Neutrophil (primary cell): ENCODE results near the gene LBH.

Experiments
- H3K27ac ChIP-seq: fragments of 200-600 bp; sonication (generic); 2 replicates; pipeline ENCODE4 v1.5.1; 2016; ENCODE audit warnings: mild to moderate bottlenecking, moderate library complexity
- H3K27me3 ChIP-seq: fragments of 200-600 bp; sonication (generic); 2 replicates; pipeline ENCODE4 v1.6.0; 2016; ENCODE audit warnings: mild to moderate bottlenecking
- H3K36me3 ChIP-seq: fragments of 200-600 bp; sonication (generic); 2 replicates; pipeline ENCODE4 v1.5.1; 2017
- H3K4me1 ChIP-seq, 2 experiments: fragments of 200-600 bp in 1 of 2; sonication (generic) in 1 of 2; 1 replicate in 1 of 2; 2 replicates in 1 of 2; pipeline versions ENCODE4 v1.5.1 to v1.6.1; 2013 to 2016; ENCODE audit warnings: low read depth in 1 of 2, low read length in 1 of 2, mild to moderate bottlenecking in 1 of 2, moderate library complexity in 1 of 2; ENCODE audit not compliant: control insufficient read depth in 1 of 2, insufficient read depth in 1 of 2
- H3K4me3 ChIP-seq, 2 experiments: fragments of 200-600 bp in 1 of 2; sonication (generic) in 1 of 2; 1 replicate in 1 of 2; 2 replicates in 1 of 2; pipeline ENCODE4 v1.5.1; 2013 to 2016; ENCODE audit warnings: low read depth in 1 of 2, low read length in 1 of 2, mild to moderate bottlenecking in 1 of 2, moderate library complexity in 1 of 2
- H3K9me3 ChIP-seq: fragments of 200-600 bp; sonication (generic); 2 replicates; pipeline ENCODE4 v1.5.1; 2016
- TF ChIP-seq, protein P1 (sequence below): fragments of 200-600 bp; sonication (generic); IDR thresholded peaks from 2 replicates; pipeline ENCODE4 v1.5.1; 2016; ENCODE audit warnings: antibody characterized with exemption

LBH gene

DNA sequence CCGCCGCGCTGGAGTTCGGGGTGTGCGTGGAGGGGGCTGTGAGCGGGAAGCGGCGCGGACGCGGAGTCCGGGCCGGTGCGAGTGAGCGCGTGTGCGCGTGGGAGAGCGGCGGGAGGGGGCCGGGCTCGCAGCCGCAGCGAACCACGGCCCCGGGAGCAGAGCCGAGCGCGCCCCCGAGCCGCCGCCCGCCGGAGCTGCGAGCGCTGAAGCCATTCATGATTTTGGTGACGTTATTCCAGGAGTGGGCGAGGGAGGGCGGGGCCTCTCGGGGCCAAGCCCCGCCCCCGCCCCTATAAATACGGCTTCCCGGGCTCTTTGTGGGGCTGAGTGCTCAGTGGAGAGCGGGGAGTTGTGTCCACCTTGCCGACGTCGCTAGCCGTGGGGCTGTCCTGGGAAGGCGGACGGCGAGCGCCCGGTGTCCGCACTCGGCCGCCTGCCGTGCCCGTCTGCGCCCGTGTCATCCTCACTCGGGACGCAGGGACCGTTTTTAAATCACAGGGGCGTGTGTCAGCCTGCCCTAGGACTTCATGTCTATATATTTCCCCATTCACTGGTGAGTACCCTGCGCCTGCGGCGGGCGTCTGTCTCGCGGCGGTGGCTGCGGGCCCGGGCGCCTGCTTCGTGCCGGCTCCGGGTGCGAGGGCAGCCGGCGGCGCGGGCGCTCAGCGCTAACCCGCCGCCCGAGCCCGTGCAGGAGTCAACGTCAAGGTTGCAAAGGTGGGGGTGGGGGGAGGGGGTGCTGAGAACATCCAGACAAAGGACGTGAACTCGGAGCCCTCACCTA is at the start of gene LBH:
Gene LBH (plus strand): TSS at position 323 of the 784 bp plus-strand sequence. CDS start 205 bp downstream, at position 528.
- peaks cover 15 to 22% of the 10 kb centered on the region in 2 experiments for H3K4me1 ChIP-seq

DNA sequence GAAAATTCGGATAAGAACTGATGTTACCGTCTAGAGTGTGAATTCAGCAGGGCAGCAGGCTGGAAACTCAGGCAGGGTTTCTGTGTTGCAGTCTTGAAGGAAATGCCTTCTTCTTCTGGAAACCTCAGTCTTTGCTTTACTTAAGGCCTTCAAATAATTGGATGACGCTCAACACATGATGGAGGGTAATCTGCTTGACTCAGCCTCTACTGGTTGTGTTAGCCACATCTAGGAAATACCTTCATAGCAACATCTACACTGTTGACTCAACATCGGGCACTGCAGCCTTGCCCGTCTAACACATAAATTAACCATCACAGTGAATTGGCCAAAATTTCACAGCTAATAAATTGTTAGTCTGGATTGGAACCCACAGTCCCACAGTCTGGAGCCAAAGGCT is 47.3 kb upstream of the LBH start:
- Histone ChIP-seq H3K27me3 (no peaks in the 10 kb centered on the region), H3K4me3 (no peak overlapping the region), H3K36me3 (no peaks in the 10 kb centered on the region), H3K4me1 (peaks cover 11 to 20% of the 10 kb centered on the region in 2 experiments), H3K9me3 (no peaks in the 10 kb centered on the region), H3K27ac (no peak overlapping the region)
- TF ChIP-seq, protein P1, sequence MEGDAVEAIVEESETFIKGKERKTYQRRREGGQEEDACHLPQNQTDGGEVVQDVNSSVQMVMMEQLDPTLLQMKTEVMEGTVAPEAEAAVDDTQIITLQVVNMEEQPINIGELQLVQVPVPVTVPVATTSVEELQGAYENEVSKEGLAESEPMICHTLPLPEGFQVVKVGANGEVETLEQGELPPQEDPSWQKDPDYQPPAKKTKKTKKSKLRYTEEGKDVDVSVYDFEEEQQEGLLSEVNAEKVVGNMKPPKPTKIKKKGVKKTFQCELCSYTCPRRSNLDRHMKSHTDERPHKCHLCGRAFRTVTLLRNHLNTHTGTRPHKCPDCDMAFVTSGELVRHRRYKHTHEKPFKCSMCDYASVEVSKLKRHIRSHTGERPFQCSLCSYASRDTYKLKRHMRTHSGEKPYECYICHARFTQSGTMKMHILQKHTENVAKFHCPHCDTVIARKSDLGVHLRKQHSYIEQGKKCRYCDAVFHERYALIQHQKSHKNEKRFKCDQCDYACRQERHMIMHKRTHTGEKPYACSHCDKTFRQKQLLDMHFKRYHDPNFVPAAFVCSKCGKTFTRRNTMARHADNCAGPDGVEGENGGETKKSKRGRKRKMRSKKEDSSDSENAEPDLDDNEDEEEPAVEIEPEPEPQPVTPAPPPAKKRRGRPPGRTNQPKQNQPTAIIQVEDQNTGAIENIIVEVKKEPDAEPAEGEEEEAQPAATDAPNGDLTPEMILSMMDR = no peak

More for the DNA sequence above, at the start of gene LBH:
- no peaks in the 10 kb centered on the region for H3K9me3 ChIP-seq
- H3K27ac ChIP-seq = peak within 1 kb of the TSS; percentile 39
- H3K4me3 ChIP-seq = peak within 1 kb of the TSS; percentile 72 to 93
- H3K36me3 ChIP-seq = no peaks in the 10 kb centered on the region
- TF ChIP-seq, protein P1 = no peak
- H3K27me3 ChIP-seq = peaks cover 68% of the 10 kb centered on the region

DNA sequence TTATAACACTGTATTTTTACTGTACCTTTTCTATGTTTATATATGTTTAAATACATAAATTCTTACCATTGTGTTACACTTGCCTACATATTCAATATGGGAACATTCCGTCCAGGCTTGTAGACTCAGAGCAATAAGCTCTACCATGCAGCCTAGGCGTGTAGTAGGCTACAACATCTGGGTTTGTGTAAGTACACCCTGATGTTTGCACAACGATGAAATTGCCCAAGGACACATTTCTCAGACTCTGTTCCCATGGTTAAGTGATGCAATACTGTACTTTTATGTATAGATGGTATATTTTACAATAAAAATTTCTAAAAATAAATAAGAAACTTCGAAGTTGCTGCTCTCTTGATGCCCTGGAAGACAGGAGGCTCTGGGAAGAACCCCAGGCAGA is 46.2 kb upstream of the LBH start:
- TF ChIP-seq, protein P1 = no peak
- Histone ChIP-seq H3K9me3 (no peaks in the 10 kb centered on the region), H3K27ac (peak overlapping the region; percentile 13)

DNA sequence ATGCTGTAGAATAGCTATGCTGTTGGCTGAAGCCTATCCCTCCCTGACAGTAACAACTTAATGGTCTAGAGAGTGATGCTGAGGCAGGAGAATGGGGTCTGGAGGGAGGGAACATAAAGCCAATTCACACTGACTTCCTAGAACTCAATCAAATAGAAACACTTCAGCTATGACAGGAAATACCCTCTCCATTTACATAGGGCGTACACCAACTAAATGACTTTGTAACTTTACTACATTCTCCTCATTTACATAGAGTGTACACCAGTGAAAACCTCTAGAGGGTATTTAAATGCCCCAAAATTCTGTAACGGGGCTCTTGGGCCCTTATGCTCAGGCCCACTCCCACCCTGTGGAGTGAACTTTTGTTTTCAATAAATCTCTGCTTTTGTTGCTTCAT is 43.0 kb upstream of the LBH start:
- Histone ChIP-seq H3K36me3 (no peaks in the 10 kb centered on the region), H3K4me1 (peaks cover 11 to 20% of the 10 kb centered on the region in 2 experiments), H3K27me3 (no peaks in the 10 kb centered on the region), H3K27ac (no peak overlapping the region), H3K9me3 (no peaks in the 10 kb centered on the region), H3K4me3 (no peak overlapping the region)
- TF ChIP-seq, protein P1 = no peak

More for the DNA sequence above, 46.2 kb upstream of the LBH start:
- H3K36me3 ChIP-seq = no peaks in the 10 kb centered on the region
- H3K4me3 ChIP-seq = no peak overlapping the region
- H3K27me3 ChIP-seq = no peaks in the 10 kb centered on the region
- H3K4me1 ChIP-seq = peaks cover 11 to 20% of the 10 kb centered on the region in 2 experiments

DNA sequence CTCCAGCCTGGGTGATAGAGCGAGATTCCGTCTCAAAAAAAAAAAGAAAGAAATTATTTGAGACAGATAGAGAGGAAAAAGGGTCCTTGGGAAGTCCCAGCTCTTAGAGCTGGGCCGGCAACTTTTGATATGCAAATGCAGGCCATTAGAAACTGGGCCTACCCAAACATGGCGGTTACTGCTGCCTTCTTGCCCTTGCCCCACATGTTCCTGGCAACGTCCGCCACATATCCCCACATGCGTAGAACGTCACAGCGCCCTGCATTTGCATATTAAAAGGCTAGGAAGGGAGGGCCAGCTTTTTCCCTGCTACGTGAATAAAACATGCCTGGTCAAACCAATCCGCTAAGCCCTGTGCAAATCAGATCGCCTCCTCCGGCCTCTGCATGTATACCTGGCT is 40.7 kb upstream of the LBH start:
- Histone ChIP-seq H3K36me3 (no peaks in the 10 kb centered on the region), H3K27ac (no peak overlapping the region), H3K9me3 (no peaks in the 10 kb centered on the region), H3K4me3 (no peak overlapping the region), H3K4me1 (peaks cover 3 to 4% of the 10 kb centered on the region in 2 experiments), H3K27me3 (no peaks in the 10 kb centered on the region)
- TF ChIP-seq, protein P1 = no peak
